ENCODE results near the gene GABRD. TPM values are rescaled to one million over a fixed set of nuclear protein-coding genes. Genes with fewer than 3 reads are reported as not detected.

GABRD gene
- total RNA-seq, 2 donors from 2014 or later: not detected

DNA sequence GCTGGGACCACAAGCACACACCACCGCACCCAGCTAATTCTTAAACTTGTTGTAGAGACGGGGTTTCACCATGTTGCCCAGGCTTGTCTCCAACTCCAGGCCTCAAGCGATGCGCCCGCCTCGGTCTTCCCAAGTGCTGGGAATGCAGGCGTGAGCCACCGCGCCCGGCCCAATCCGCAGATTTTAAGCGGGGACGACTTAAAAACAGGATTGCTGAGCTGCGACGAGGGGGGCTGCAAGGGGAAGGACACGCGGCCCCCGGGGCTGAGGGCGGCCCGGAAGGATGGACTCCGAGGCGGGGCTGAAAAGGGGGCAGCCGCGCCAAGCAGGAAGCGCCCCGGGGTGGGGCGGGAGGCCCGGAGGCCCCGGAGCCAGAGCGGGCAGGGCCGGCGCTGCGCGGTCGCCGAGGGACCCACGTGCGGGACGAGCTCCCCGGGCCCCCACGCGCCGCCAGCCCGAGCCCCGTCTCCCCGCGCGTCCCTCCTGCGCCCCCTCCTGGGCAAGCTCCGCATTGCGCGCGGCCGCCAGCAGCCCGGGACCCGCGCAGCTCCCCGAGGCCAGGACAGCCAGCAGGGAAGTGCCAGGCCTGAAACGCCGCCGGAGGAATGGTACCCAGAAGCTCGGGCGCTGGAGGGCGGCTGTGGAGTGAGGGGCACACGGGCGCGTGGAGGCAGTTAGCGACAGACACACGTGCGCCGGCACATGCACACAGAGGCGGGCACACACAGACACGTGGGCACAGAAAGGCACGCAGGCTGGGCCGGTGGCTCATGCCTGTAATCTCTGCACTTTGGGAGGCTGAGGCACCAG lies 25.6 kb downstream of the GABRD start:
- Histone ChIP-seq H3K27ac (ENCODE audit: low read depth, low read length) (no peak overlapping the region), H3K4me3 (ENCODE audit: low read length) (no peak overlapping the region), H3K27me3 (ENCODE audit: control insufficient read depth, insufficient read depth, low read length, poor library complexity, severe bottlenecking) (peaks cover 11% of the 10 kb centered on the region), H3K36me3 (ENCODE audit: control insufficient read depth, insufficient read depth, low read length) (no peaks in the 10 kb centered on the region), H3K9ac (ENCODE audit: extremely low read depth, low read length, poor library complexity, severe bottlenecking) (no peak overlapping the region), H3K4me1 (ENCODE audit: control insufficient read depth, insufficient read depth, low read length) (no peaks in the 10 kb centered on the region), H3K9me3 (ENCODE audit: control insufficient read depth, low read length) (no peaks in the 10 kb centered on the region)
- Mint-ChIP-seq H3K4me3 (peak overlapping the region; percentile 20), H3K9me3 (no peaks in the 10 kb centered on the region), H3K4me1 (peaks cover 5% of the 10 kb centered on the region), H3K27me3 (ENCODE audit: insufficient read depth) (peaks cover 10% of the 10 kb centered on the region), H3K36me3 (ENCODE audit: low read depth) (no peaks in the 10 kb centered on the region), H3K27ac (no peak overlapping the region)
- TF ChIP-seq, protein P1, sequence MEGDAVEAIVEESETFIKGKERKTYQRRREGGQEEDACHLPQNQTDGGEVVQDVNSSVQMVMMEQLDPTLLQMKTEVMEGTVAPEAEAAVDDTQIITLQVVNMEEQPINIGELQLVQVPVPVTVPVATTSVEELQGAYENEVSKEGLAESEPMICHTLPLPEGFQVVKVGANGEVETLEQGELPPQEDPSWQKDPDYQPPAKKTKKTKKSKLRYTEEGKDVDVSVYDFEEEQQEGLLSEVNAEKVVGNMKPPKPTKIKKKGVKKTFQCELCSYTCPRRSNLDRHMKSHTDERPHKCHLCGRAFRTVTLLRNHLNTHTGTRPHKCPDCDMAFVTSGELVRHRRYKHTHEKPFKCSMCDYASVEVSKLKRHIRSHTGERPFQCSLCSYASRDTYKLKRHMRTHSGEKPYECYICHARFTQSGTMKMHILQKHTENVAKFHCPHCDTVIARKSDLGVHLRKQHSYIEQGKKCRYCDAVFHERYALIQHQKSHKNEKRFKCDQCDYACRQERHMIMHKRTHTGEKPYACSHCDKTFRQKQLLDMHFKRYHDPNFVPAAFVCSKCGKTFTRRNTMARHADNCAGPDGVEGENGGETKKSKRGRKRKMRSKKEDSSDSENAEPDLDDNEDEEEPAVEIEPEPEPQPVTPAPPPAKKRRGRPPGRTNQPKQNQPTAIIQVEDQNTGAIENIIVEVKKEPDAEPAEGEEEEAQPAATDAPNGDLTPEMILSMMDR (conservative IDR thresholded peaks at IDR 0.05): peak; percentile 90
- 24 to 32% methylated on average over 38 to 75 of the region's 75 CpGs for WGBS, 2 experiments (ENCODE audit: insufficient coverage in 1 of 2, insufficient read length in 1 of 2)
- peak; percentile 92 for DNase-seq

DNA sequence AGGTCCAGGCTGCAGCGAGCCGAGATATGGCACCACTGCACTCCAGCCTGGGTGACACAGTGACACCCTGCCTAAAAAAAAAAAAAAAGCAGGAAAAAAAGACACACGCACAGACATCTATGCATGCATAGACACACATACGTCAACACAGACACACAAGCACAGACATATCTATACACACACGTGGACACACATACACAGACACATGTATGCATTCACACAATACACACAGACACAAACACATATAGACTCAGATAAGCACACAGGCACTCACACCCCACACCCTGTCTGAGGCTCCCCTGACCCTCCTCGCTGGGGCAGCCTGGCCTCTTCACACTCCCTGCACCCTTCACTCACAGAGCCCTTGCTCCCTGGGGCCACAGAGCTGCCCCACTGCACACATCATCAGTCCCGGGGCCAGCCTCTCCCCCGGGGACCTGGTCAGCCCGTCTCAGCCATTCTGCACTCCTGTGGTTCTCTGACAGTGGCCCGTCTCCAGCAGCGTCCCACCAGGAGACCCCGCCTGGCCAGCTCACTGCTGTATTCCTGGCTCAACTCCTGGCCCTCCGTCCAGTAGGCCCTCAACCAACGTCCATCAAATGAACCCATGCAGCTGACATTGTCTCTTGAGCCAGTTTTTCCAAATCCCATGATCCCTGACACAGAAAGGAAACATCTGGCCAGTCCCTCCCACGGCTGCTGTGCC lies 26.5 kb downstream of the GABRD start:
- H3K27me3 ChIP-seq (ENCODE audit: control insufficient read depth, insufficient read depth, low read length, poor library complexity, severe bottlenecking): peaks cover 11% of the 10 kb centered on the region
- H3K4me1 ChIP-seq (ENCODE audit: control insufficient read depth, insufficient read depth, low read length): no peaks in the 10 kb centered on the region
- Mint-ChIP-seq H3K4me3 (no peak overlapping the region), H3K4me1 (peaks cover 5% of the 10 kb centered on the region), H3K27me3 (ENCODE audit: insufficient read depth) (peaks cover 10% of the 10 kb centered on the region), H3K27ac (no peak overlapping the region), H3K9me3 (no peaks in the 10 kb centered on the region), H3K36me3 (ENCODE audit: low read depth) (no peaks in the 10 kb centered on the region)
- TF ChIP-seq, protein P1 (conservative IDR thresholded peaks at IDR 0.05): no peak
- H3K27ac ChIP-seq (ENCODE audit: low read depth, low read length): no peak overlapping the region
- H3K9me3 ChIP-seq (ENCODE audit: control insufficient read depth, low read length): no peaks in the 10 kb centered on the region
- no peak overlapping the region for H3K4me3 ChIP-seq (ENCODE audit: low read length)
- H3K9ac ChIP-seq (ENCODE audit: extremely low read depth, low read length, poor library complexity, severe bottlenecking): no peak overlapping the region
- DNase-seq: no peak
- H3K36me3 ChIP-seq (ENCODE audit: control insufficient read depth, insufficient read depth, low read length): no peaks in the 10 kb centered on the region
- WGBS, 2 experiments (ENCODE audit: insufficient coverage in 1 of 2, insufficient read length in 1 of 2): 88 to 90% methylated on average over 11 to 15 of the region's 15 CpGs

DNA sequence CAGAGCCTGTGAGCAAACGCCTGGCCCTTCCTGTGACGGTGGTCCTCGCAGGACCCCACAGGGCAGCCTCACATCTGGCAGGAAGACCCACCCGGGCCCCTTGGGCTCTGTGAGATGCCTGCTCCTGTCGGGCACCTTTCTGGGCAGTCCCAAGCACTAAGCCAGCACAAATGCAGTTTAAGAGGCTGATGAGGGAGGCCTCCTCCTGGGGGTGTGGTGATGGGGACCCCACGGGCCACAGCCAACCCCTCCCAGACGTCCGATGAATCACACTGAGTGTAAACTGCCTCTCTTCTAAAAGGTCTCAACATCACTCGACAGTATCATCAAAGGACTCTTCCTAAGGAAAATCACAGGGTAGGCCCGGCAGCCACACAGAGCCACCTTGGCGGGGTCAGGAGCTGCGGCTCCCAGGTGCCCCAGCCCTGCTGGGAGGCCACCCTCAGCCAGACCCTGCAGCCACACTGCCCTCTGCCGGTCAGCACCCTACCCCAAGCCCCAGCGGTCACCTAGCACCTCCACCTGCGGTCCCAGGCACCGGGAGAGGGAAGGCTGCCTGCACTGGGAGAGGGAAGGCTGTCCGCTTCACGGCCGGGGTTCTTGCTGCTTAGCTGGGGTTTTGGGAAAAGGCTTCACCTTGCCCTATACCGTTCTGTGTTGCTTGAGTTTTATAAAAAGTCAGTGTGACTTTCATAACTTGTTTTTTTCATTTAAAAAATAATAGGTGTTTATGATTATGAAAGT lies 27.2 kb downstream of the GABRD start:
- Histone ChIP-seq H3K27ac (ENCODE audit: low read depth, low read length) (no peak overlapping the region), H3K36me3 (ENCODE audit: control insufficient read depth, insufficient read depth, low read length) (no peaks in the 10 kb centered on the region), H3K4me3 (ENCODE audit: low read length) (no peak overlapping the region), H3K27me3 (ENCODE audit: control insufficient read depth, insufficient read depth, low read length, poor library complexity, severe bottlenecking) (peaks cover 13% of the 10 kb centered on the region), H3K4me1 (ENCODE audit: control insufficient read depth, insufficient read depth, low read length) (no peaks in the 10 kb centered on the region), H3K9ac (ENCODE audit: extremely low read depth, low read length, poor library complexity, severe bottlenecking) (no peak overlapping the region), H3K9me3 (ENCODE audit: control insufficient read depth, low read length) (no peaks in the 10 kb centered on the region)
- WGBS, 2 experiments (ENCODE audit: insufficient coverage in 1 of 2, insufficient read length in 1 of 2): 52 to 73% methylated on average over 10 to 20 of the region's 20 CpGs
- Mint-ChIP-seq H3K36me3 (ENCODE audit: low read depth) (no peaks in the 10 kb centered on the region), H3K27ac (no peak overlapping the region), H3K9me3 (no peaks in the 10 kb centered on the region), H3K27me3 (ENCODE audit: insufficient read depth) (peaks cover 10% of the 10 kb centered on the region), H3K4me3 (no peak overlapping the region), H3K4me1 (peaks cover 5% of the 10 kb centered on the region)
- DNase-seq: peak; percentile 98
- TF ChIP-seq, protein P1 (conservative IDR thresholded peaks at IDR 0.05): peak; percentile 95

Measured in endodermal cell (in vitro differentiated cells).